K562 (cell line): ENCODE measurements around the gene HYI. TPM values are rescaled to one million over a fixed set of nuclear protein-coding genes. Genes with fewer than 3 reads are reported as not detected.

Experiments used
- C11orf30 ChIP-seq: fragments of 450-650 bp; IDR thresholded peaks from 2 replicates; pipeline ENCODE4 v1.6.1; 2016; ENCODE audit warnings: low read depth, mild to moderate bottlenecking
- CHD1 ChIP-seq: fragments of 200-600 bp; sonication (generic); IDR thresholded peaks from one replicate; pipeline ENCODE4 v1.6.1; 2012; ENCODE audit warnings: mild to moderate bottlenecking, moderate library complexity, low read length, inconsistent platforms
- CSDE1 ChIP-seq, 2 experiments: fragments of 450-650 bp; IDR thresholded peaks; 2 replicates each; pipeline ENCODE4 v1.6.1; 2016; ENCODE audit warnings: mild to moderate bottlenecking in 1 of 2
- GATAD2B ChIP-seq: fragments of 450-650 bp; IDR thresholded peaks from 2 replicates; pipeline ENCODE4 v1.6.1; 2017; ENCODE audit warnings: mild to moderate bottlenecking, borderline replicate concordance
- KDM5B ChIP-seq: fragments of 200-600 bp; sonication (generic); IDR thresholded peaks from 2 replicates; pipeline ENCODE4 v1.6.1; 2012; ENCODE audit warnings: low read depth, mild to moderate bottlenecking, moderate library complexity, low read length, control low read depth, inconsistent platforms; ENCODE audit not compliant: insufficient replicate concordance
- MAFK ChIP-seq: IDR thresholded peaks from 2 replicates; pipeline ENCODE4 v1.6.1; 2011; ENCODE audit warnings: low read length, improper control_type of control experiment
- NEUROD1 ChIP-seq: fragments of 150-350 bp; IDR thresholded peaks from 2 replicates; pipeline ENCODE4 v1.6.1; 2014; ENCODE audit warnings: borderline replicate concordance, low read length, low read depth; ENCODE audit not compliant: partially characterized antibody
- NFE2 ChIP-seq: IDR thresholded peaks from 2 replicates; pipeline ENCODE4 v1.6.1; 2014; ENCODE audit warnings: antibody characterized with exemption, low read depth
- THRAP3 ChIP-seq: fragments of 450-650 bp; IDR thresholded peaks from 2 replicates; pipeline ENCODE4 v1.6.1; 2016; ENCODE audit warnings: mild to moderate bottlenecking, inconsistent platforms, borderline replicate concordance
- TOE1 ChIP-seq, 2 experiments: fragments of 450-650 bp in 1 of 2; sonication (generic) in 1 of 2; formaldehyde crosslinking in 1 of 2; IDR thresholded peaks; 2 replicates each; pipeline versions ENCODE4 v1.7.1 to v1.8.0; 2016 to 2022; ENCODE audit warnings: borderline replicate concordance in 2 of 2, mild to moderate bottlenecking in 2 of 2, antibody characterized with exemption in 1 of 2, inconsistent platforms in 1 of 2, low read depth in 1 of 2, missing genetic modification reagents in 1 of 2, moderate library complexity in 1 of 2
- ZC3H11A ChIP-seq: IDR thresholded peaks from 2 replicates; pipeline ENCODE4 v1.6.1; 2012; ENCODE audit warnings: low read depth, low read length, improper control_type of control experiment
- ZFX ChIP-seq: sonication (generic); formaldehyde crosslinking; IDR thresholded peaks from 2 replicates; pipeline ENCODE4 v1.8.0; 2022; ENCODE audit warnings: mild to moderate bottlenecking, missing genetic modification reagents, moderate library complexity
- ZNF224 ChIP-seq: sonication (generic); formaldehyde crosslinking; IDR thresholded peaks from 2 replicates; pipeline ENCODE4 v1.8.0; 2022; ENCODE audit warnings: mild to moderate bottlenecking, missing genetic modification reagents
- polyA plus RNA-seq, 8 experiments: library from polyadenylated mRNA; depleted of rRNA in 4 of 8; stranded (reverse) in 5 of 8; unstranded in 3 of 8; fragments of >200 nt; fragmentation: Nextera tagmentation in 2 of 8; fragmentation: Illumina TruSeq in 1 of 8; extraction: Ambion mirVana in 2 of 8; extraction: Trizol in 1 of 8; gene quantifications; 2 replicates each; pipeline versions ENCODE4 v1.2.1 to v1.2.3, GENCODE V29; 2011 to 2014; ENCODE audit warnings: inconsistent platforms in 1 of 8, missing spikeins in 1 of 8
- total RNA-seq, 7 experiments: library from RNA; depleted of rRNA in 6 of 7; stranded (reverse); fragments of >200 nt in 6 of 7; fragmentation: Illumina TruSeq in 2 of 7; extraction: Trizol in 2 of 7; gene quantifications; 2 replicates each; pipeline versions ENCODE4 v1.2.1 to v1.2.3, GENCODE V29; 2011 to 2021; ENCODE audit warnings: low replicate concordance in 1 of 7
- TF ChIP-seq, protein P1 (sequence below): sonication (generic); formaldehyde crosslinking; IDR thresholded peaks from 2 replicates; pipeline ENCODE4 v1.8.1; 2023; ENCODE audit warnings: missing genetic modification reagents, mild to moderate bottlenecking, borderline replicate concordance
- TF ChIP-seq, protein P2 (sequence below): fragments of 450-650 bp; formaldehyde crosslinking; IDR thresholded peaks from 2 replicates; pipeline ENCODE4 v1.4.0; 2020; ENCODE audit warnings: mild to moderate bottlenecking, mixed read lengths

Gene HYI
- total and polyA plus RNA-seq, 9 of the 15 experiments (the other 6 are each of a cell fraction or from before 2014, with no cell fraction given) = 0.04 to 4.1 (median 1.4) TPM; not detected in 1

DNA sequence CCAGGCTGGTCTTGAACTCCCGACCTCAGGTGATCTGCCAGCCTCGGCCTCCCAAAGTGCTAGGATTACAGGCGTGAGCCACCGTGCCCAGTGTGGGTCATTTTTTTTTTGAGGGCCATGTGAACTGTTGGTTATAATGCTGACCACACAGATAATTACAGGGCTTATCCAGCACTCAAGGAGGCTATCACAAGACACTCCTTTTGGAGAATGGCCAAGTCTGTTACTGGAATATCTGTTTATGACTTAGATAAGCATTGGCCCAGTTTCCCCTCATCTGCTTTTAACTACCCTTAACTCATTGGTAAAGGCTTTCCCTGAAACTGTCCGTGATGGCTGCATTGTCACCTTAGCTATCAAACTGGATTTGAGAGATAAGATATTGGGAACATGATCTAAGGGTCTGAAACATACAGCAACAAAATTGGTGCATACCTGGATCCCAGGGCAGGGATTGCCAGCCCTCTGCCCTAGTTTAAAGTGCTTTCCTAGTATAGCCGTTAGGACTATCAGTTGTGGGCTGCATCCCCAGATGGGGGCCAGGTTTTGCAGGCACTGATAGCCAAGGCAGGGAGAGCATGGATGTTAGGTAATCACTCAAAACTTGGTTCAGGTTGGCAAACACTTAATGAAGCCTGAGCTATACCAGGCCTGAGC, 48.4 kb downstream of the HYI start (continued):
- TF ChIP-seq KDM5B = no peak
- TF ChIP-seq TOE1 (IDR thresholded peaks at IDR 0.05; ENCODE audit: borderline replicate concordance) = peak; percentile 30; the same call in 1 of the 2 replicates
- no peak for TF ChIP-seq TOE1 (CRISPR knock-in tag; IDR thresholded peaks at IDR 0.05; ENCODE audit: borderline replicate concordance, low read depth)
- no peak for TF ChIP-seq ZC3H11A
- TF ChIP-seq CSDE1 (IDR thresholded peaks at IDR 0.05) = no peak
- 0 out of 2 replicates have a peak, but pooled peaks have one; percentile 27 for TF ChIP-seq NFE2
- TF ChIP-seq GATAD2B = peak; percentile 61; the same call in 1 of the 2 replicates
- TF ChIP-seq ZNF224 (CRISPR knock-in tag) = no peak
- TF ChIP-seq THRAP3 = no peak
- TF ChIP-seq, protein P1, sequence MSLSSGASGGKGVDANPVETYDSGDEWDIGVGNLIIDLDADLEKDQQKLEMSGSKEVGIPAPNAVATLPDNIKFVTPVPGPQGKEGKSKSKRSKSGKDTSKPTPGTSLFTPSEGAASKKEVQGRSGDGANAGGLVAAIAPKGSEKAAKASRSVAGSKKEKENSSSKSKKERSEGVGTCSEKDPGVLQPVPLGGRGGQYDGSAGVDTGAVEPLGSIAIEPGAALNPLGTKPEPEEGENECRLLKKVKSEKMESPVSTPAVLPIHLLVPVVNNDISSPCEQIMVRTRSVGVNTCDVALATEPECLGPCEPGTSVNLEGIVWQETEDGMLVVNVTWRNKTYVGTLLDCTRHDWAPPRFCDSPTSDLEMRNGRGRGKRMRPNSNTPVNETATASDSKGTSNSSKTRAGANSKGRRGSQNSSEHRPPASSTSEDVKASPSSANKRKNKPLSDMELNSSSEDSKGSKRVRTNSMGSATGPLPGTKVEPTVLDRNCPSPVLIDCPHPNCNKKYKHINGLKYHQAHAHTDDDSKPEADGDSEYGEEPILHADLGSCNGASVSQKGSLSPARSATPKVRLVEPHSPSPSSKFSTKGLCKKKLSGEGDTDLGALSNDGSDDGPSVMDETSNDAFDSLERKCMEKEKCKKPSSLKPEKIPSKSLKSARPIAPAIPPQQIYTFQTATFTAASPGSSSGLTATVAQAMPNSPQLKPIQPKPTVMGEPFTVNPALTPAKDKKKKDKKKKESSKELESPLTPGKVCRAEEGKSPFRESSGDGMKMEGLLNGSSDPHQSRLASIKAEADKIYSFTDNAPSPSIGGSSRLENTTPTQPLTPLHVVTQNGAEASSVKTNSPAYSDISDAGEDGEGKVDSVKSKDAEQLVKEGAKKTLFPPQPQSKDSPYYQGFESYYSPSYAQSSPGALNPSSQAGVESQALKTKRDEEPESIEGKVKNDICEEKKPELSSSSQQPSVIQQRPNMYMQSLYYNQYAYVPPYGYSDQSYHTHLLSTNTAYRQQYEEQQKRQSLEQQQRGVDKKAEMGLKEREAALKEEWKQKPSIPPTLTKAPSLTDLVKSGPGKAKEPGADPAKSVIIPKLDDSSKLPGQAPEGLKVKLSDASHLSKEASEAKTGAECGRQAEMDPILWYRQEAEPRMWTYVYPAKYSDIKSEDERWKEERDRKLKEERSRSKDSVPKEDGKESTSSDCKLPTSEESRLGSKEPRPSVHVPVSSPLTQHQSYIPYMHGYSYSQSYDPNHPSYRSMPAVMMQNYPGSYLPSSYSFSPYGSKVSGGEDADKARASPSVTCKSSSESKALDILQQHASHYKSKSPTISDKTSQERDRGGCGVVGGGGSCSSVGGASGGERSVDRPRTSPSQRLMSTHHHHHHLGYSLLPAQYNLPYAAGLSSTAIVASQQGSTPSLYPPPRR (CRISPR knock-in tag) = peak; percentile 96; the same call in 1 of the 2 replicates
- peak; percentile 80 for TF ChIP-seq MAFK
- TF ChIP-seq, protein P2, sequence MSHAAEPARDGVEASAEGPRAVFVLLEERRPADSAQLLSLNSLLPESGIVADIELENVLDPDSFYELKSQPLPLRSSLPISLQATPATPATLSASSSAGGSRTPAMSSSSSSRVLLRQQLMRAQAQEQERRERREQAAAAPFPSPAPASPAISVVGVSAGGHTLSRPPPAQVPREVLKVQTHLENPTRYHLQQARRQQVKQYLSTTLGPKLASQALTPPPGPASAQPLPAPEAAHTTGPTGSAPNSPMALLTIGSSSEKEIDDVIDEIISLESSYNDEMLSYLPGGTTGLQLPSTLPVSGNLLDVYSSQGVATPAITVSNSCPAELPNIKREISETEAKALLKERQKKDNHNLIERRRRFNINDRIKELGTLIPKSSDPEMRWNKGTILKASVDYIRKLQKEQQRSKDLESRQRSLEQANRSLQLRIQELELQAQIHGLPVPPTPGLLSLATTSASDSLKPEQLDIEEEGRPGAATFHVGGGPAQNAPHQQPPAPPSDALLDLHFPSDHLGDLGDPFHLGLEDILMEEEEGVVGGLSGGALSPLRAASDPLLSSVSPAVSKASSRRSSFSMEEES (CRISPR knock-in tag) = 0 out of 2 replicates have a peak, but pooled peaks have one; percentile 1
- TF ChIP-seq C11orf30 = peak; percentile 97
- no peak for TF ChIP-seq NEUROD1
- TF ChIP-seq CHD1 = no peak
- no peak; the same call in 1 of the 2 replicates for TF ChIP-seq ZFX (CRISPR knock-in tag)
